Measurements from ENCODE around the gene PNPLA6.

The PNPLA6 gene

GRCh38 chr19:7535047-7535997, at the start of gene PNPLA6:
Gene PNPLA6, plus strand, starts transcription at chr19:7535717. Its CDS starts 72 bp downstream, at chr19:7535789.
- H3K4me3 ChIP-seq (ENCODE audit: low read depth, low read length), result peak within 1 kb of the TSS; percentile 81
- TF ChIP-seq, protein P1, sequence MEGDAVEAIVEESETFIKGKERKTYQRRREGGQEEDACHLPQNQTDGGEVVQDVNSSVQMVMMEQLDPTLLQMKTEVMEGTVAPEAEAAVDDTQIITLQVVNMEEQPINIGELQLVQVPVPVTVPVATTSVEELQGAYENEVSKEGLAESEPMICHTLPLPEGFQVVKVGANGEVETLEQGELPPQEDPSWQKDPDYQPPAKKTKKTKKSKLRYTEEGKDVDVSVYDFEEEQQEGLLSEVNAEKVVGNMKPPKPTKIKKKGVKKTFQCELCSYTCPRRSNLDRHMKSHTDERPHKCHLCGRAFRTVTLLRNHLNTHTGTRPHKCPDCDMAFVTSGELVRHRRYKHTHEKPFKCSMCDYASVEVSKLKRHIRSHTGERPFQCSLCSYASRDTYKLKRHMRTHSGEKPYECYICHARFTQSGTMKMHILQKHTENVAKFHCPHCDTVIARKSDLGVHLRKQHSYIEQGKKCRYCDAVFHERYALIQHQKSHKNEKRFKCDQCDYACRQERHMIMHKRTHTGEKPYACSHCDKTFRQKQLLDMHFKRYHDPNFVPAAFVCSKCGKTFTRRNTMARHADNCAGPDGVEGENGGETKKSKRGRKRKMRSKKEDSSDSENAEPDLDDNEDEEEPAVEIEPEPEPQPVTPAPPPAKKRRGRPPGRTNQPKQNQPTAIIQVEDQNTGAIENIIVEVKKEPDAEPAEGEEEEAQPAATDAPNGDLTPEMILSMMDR (IDR thresholded peaks at IDR 0.05; ENCODE audit: low read depth, low read length), result no peak

GRCh38 chr19:7486923-7487322, 48.6 kb upstream of the PNPLA6 start:
- H3K4me3 ChIP-seq (ENCODE audit: low read depth, low read length), result no peak overlapping the region
- TF ChIP-seq, protein P1 (IDR thresholded peaks at IDR 0.05; ENCODE audit: low read depth, low read length), result no peak

- TF ChIP-seq, protein P1 (IDR thresholded peaks at IDR 0.05; ENCODE audit: low read depth, low read length), result no peak
- peak within 1 kb of the TSS; percentile 59 for H3K4me3 ChIP-seq (ENCODE audit: low read depth, low read length)
These were observed 46.7 kb upstream of the PNPLA6 start, which contains the start of gene PEX11G for GRCh38 chr19:7488736-7489353. Gene PEX11G, minus strand, starts transcription at chr19:7489035. Its CDS starts 25 bp downstream, at chr19:7489010.

DNA sequence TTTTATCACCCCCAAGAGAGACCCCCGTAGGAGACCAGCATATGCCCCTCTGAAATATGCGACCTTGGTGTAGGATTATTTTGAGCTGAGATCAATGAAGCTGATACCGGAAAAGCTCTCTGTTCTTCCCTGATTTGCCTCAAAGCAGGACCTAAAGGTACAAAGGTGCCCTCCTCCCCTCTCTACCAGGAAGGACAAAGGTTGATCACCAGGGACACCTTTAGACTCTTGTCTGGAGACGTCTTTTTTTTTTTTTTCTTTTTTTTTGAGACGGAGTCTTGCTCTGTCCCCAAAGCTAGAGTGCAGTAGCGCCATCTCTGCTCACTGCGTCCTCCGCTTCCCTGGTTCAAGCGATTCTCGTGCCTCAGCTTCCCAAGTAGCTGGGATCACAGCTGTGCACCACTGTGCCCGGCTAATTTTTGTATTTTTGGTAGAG, 45.9 kb upstream of the PNPLA6 start:
- no peak overlapping the region for H3K4me3 ChIP-seq (ENCODE audit: low read depth, low read length)
- TF ChIP-seq, protein P1 (IDR thresholded peaks at IDR 0.05; ENCODE audit: low read depth, low read length), result no peak

DNA sequence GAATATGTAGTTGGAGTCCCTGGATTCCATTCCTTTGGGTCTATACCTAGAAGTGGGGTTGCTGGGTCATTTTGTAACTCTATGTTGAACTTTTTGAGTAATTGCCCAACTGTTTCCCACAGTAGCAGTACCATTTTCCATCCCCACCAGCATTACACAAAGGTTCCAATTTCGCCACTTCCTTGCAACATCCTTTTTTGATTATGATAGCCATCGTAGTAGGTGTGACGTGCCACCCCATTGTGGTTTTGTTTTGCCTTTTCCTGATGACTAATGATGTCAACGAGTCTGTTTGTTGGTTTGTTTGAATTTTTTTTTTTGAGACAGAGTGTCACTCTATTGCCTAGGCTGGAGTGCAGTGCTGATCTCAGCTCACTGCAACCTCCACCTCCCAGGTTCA, 43.4 kb upstream of the PNPLA6 start:
- H3K4me3 ChIP-seq (ENCODE audit: low read depth, low read length), result no peak overlapping the region
- TF ChIP-seq, protein P1 (IDR thresholded peaks at IDR 0.05; ENCODE audit: low read depth, low read length), result no peak

- H3K4me3 ChIP-seq (ENCODE audit: low read depth, low read length), result no peak overlapping the region
- TF ChIP-seq, protein P1 (IDR thresholded peaks at IDR 0.05; ENCODE audit: low read depth, low read length), result no peak
These were observed 43.0 kb upstream of the PNPLA6 start for GRCh38 chr19:7492558-7492957.
